PC-3 (cell line): ENCODE results near the gene CELF2.

ENCODE experiments used
- CTCF ChIP-seq: fragments of 300-600 bp; sonication (generic); conservative IDR thresholded peaks from 2 replicates; pipeline ENCODE4 v1.5.1; 2017; ENCODE audit warnings: antibody characterized with exemption, low read depth, mild to moderate bottlenecking, low read length
- EZH2 ChIP-seq: fragments of 300-600 bp; sonication (generic); IDR thresholded peaks from one replicate; pipeline ENCODE4 v1.6.1; 2017; ENCODE audit warnings: antibody characterized with exemption, mild to moderate bottlenecking, low read length; ENCODE audit not compliant: unreplicated experiment

DNA sequence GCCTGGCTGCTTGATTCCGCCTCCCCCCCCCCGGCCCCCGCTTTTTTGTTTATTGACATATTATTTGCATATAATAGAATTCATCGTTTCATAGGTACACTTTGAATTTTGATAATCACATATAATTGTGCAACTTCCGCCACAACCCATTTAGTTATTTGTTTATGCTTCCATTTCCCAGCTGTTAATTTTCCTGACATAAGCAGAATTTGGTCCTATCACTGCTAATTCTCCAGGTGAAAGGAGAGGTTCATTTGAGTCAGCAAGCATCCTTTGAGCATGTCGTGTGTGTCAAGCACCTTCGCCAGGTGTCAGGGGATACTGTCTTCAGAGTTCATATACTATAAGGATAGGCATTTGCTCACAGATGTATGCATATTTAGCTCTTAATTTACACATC, 102.2 kb downstream of the CELF2 start:
- TF ChIP-seq CTCF (no peak), EZH2 (no peak)
